ENCODE results near the gene CALHM6. TPM values are rescaled to one million over a fixed set of nuclear protein-coding genes. Genes with fewer than 3 reads are reported as not detected.

The CALHM6 gene
- total and polyA plus RNA-seq, 2 of the 13 experiments (the other 11 are each of a cell fraction or from before 2014, with no cell fraction given) = not detected

GRCh38 chr6:116431964-116432595, 29.1 kb upstream of the CALHM6 start:
- BruUV-seq (replicated peaks) = no TSS peak
- no peaks in the 10 kb centered on the region for H3K79me2 ChIP-seq (ENCODE audit: insufficient read depth, low read length)
- in situ Hi-C loops (cut with HindIII; ENCODE audit: extremely low pct_ligation_motif_present, low pct_unique_long_range_greater_than_20kb) = no loop called here
- intact Hi-C loops (cut with micrococcal nuclease; ENCODE audit: unreplicated experiment) = no loop called here
- DNase-seq (ENCODE audit: low spot score) (no peak), ATAC-seq (no peak), FAIRE-seq (no peak)
- no peak overlapping the region for H3K27ac ChIP-seq (ENCODE audit: extremely low read length, insufficient read depth, low read length)
- no peak overlapping the region for H3K4me2 ChIP-seq (ENCODE audit: low read depth, low read length)
- no peaks in the 10 kb centered on the region for H3K4me1 ChIP-seq (ENCODE audit: insufficient read depth, low read length)
- no peak for TF ChIP-seq POLR2AphosphoS2 (IDR thresholded peaks at IDR 0.05; ENCODE audit: low read depth, low read length)
- TF ChIP-seq ZNF3 (CRISPR knock-in tag; IDR thresholded peaks at IDR 0.05) = peak; percentile 70
- no peak for TF ChIP-seq SRSF4 (IDR thresholded peaks at IDR 0.05; ENCODE audit: low read depth, low read length, poor library complexity, severe bottlenecking)
- no peak for TF ChIP-seq THYN1 (CRISPR knock-in tag; IDR thresholded peaks at IDR 0.05; ENCODE audit: borderline replicate concordance, low read depth)
- no peak for TF ChIP-seq GPN1 (CRISPR knock-in tag; IDR thresholded peaks at IDR 0.05; ENCODE audit: borderline replicate concordance)
- H3K36me3 ChIP-seq (replicated peaks in 1 of 2; ENCODE audit: control insufficient read depth in 1 of 2, insufficient read depth in 2 of 2, low read length in 2 of 2) = no peaks in the 10 kb centered on the region
- H3K27me3 ChIP-seq (ENCODE audit: control insufficient read depth in 1 of 2, insufficient read depth in 2 of 2, low read length in 2 of 2) = peaks cover 0 to 1% of the 10 kb centered on the region in 2 experiments; a peak in 1 of 5 replicates
- ChIA-PET POLR2A (no interaction called here), CTCF (ENCODE audit: low intra/inter-chr PET ratio, low total read pairs) (no interaction called here)
- no peaks in the 10 kb centered on the region for H4K20me1 ChIP-seq (ENCODE audit: insufficient read depth, low read length)
- no peaks in the 10 kb centered on the region for H3K9me3 ChIP-seq (ENCODE audit: low read length)
- no peak overlapping the region for H3K9ac ChIP-seq (ENCODE audit: insufficient read depth, low read depth, low read length)
- no peak overlapping the region for H3K4me3 ChIP-seq (replicated peaks in 1 of 3; ENCODE audit: insufficient read depth in 1 of 3, low read depth in 2 of 3, low read length in 3 of 3)
- no peak overlapping the region for H2AFZ ChIP-seq (ENCODE audit: low read length)

GRCh38 chr6:116433206-116433712, 27.9 kb upstream of the CALHM6 start:
- BruUV-seq (replicated peaks) = no TSS peak
- Histone ChIP-seq H3K27ac (ENCODE audit: extremely low read length, insufficient read depth, low read length) (no peak overlapping the region), H3K4me2 (ENCODE audit: low read depth, low read length) (no peak overlapping the region), H3K36me3 (replicated peaks in 1 of 2; ENCODE audit: control insufficient read depth in 1 of 2, insufficient read depth in 2 of 2, low read length in 2 of 2) (no peaks in the 10 kb centered on the region), H2AFZ (ENCODE audit: low read length) (no peak overlapping the region), H3K4me1 (ENCODE audit: insufficient read depth, low read length) (no peaks in the 10 kb centered on the region), H3K27me3 (ENCODE audit: control insufficient read depth in 1 of 2, insufficient read depth in 2 of 2, low read length in 2 of 2) (peaks cover 0 to 1% of the 10 kb centered on the region in 2 experiments; a peak in 1 of 5 replicates), H4K20me1 (ENCODE audit: insufficient read depth, low read length) (no peaks in the 10 kb centered on the region), H3K4me3 (replicated peaks in 1 of 3; ENCODE audit: insufficient read depth in 1 of 3, low read depth in 2 of 3, low read length in 3 of 3) (no peak overlapping the region), H3K9me3 (ENCODE audit: low read length) (no peaks in the 10 kb centered on the region), H3K9ac (ENCODE audit: insufficient read depth, low read depth, low read length) (no peak overlapping the region), H3K79me2 (ENCODE audit: insufficient read depth, low read length) (no peaks in the 10 kb centered on the region)
- 49% methylated on average over 4 of the region's 4 CpGs for WGBS (ENCODE audit: low lambda C conversion rate)
- CTCF ChIA-PET (ENCODE audit: low intra/inter-chr PET ratio, low total read pairs) = no interaction called here
- intact Hi-C loops (cut with micrococcal nuclease; ENCODE audit: unreplicated experiment) = no loop called here
- POLR2A ChIA-PET = no interaction called here
- ATAC-seq (no peak), FAIRE-seq (no peak), DNase-seq (ENCODE audit: low spot score) (no peak)
- TF ChIP-seq ZNF331 (CRISPR knock-in tag; IDR thresholded peaks at IDR 0.05) (no peak), ZFP36L2 (CRISPR knock-in tag; IDR thresholded peaks at IDR 0.05) (no peak), GATA4 (IDR thresholded peaks at IDR 0.05; ENCODE audit: borderline replicate concordance, low read depth) (no peak), ZNF484 (CRISPR knock-in tag; IDR thresholded peaks at IDR 0.05; ENCODE audit: borderline replicate concordance, low read depth) (no peak), ZBTB1 (CRISPR knock-in tag; IDR thresholded peaks at IDR 0.05; ENCODE audit: borderline replicate concordance) (no peak), PAX8 (CRISPR knock-in tag; IDR thresholded peaks at IDR 0.05; ENCODE audit: borderline replicate concordance) (no peak), ZNF501 (CRISPR knock-in tag; IDR thresholded peaks at IDR 0.05) (no peak), ELF3 (CRISPR knock-in tag; IDR thresholded peaks at IDR 0.05) (no peak)
- in situ Hi-C loops (cut with HindIII; ENCODE audit: extremely low pct_ligation_motif_present, low pct_unique_long_range_greater_than_20kb) = no loop called here

All from HepG2 (cell line).